Stimulated activated CD8-positive, alpha-beta memory T cell treated with anti-CD3 and anti-CD28 coated beads, Interleukin-7, amount 100 ng/mL, for 1 hour (primary cell): Measurements from ENCODE around the gene CTNND2.
"Not testable (repeated sequence)": the region's sequence is repeated elsewhere in the genome, so short reads cannot be mapped to it uniquely, and the experiment has no call there.

Experiments used
- DNase-seq, 2 donors: peaks; one replicate each; pipeline ENCODE4 v3.0.0-alpha.2; 2020; ENCODE audit warnings: low read depth in 2 of 2

Gene CTNND2

GRCh38 chr5:11467588-11467987, 436.7 kb downstream of the CTNND2 start:
- no peak for DNase-seq

DNA sequence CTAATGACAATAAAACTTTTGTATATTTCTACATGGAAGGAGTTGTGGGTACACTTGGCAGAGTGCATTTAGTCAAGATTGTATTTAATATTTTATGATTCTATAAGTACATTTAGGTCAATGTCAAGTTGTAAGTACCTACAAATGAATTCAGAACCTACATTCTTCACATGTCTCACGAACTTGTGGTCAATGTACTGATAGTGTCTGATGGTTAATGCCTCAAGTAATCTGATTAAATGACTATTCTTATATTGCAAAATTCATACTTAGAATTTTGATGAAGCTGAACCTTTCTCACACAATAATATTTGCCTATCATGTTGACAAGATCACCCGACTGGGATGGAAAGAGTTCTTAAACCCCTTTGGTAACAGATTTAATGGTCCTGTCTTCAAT, 444.5 kb downstream of the CTNND2 start:
- no peak for DNase-seq

DNA sequence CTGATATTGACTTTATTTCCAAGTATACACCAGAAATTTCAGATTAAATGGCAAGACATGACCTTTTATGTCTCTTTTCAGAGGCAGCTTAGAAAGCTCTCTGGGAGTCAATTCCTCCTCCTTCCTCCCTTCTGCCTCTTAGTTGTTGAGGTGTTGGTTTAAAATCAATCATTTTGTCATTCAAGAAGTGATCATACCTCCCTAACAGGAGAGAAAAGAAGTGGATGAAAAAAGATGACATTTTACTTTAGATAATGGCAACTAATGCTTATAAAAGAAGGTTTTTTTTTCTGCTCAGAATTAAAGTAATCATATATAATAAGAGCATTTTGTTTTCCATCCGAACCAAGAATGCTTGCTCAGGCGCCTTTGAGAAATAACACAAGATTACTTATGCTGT, 448.7 kb downstream of the CTNND2 start:
- DNase-seq: no peak

- no peak for DNase-seq
These were observed 451.4 kb downstream of the CTNND2 start for GRCh38 chr5:11452852-11453251.

GRCh38 chr5:11449966-11450365, 454.3 kb downstream of the CTNND2 start:
- no peak for DNase-seq

DNA sequence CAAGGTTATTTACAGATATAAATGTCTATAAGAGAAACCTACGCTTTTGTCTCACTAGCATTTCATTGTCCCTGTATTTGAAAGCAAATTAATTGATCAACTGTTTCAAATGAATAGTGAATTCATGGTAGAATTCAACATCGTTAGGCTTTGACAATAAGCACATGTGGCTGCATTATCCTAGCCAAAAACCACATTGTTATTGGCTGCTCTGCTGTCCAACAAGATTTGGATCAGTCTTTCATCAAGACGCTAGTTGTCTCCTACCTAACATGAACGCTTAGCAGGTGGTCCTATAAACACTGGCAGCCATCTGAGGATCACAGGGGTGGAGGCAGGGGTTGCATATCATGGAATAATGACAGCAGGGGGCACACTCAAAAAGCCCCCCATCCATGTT, 455.0 kb downstream of the CTNND2 start:
- no peak for DNase-seq

GRCh38 chr5:11443831-11444230, 460.4 kb downstream of the CTNND2 start:
- no peak for DNase-seq

- no peak for DNase-seq
These were observed 472.1 kb downstream of the CTNND2 start for GRCh38 chr5:11432116-11432515.

DNA sequence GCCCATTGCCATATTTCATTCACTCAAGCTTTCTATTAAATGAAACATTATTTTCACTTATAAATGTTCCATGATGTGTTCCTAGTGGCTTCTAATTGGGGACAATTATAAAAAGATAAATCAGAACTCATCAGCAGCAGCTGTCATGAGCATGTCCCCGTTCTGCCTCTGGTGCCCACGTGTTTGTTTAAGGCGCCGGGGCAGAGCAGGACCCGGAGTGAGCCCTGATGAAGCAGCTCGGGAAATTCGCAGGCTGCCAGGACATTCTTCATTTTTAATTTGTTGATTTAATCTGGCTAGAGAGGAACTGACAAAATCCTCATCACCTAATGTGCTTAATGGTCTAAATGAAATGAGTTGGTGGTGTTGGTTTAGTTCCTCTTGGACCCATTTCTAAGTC, 475.0 kb downstream of the CTNND2 start:
- no peak for DNase-seq

DNA sequence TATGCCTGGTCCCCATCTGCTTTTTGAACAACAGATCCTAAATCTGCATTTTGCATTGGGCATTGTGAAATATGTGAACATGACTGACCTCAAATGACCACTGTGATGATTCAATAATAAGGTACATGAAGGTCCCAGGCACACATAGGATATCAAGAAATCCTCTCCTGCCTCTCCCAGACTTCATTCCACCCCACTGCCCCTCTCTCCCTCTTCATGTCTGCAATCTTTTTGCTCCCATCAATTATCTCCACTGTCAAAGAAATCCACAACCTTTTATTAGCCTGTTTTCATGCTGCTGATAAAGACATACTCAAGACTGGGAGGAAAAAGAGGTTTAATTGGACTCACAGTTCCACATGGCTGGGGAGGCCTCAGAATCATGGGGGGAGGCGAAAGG, 476.7 kb downstream of the CTNND2 start:
- DNase-seq: no peak

DNA sequence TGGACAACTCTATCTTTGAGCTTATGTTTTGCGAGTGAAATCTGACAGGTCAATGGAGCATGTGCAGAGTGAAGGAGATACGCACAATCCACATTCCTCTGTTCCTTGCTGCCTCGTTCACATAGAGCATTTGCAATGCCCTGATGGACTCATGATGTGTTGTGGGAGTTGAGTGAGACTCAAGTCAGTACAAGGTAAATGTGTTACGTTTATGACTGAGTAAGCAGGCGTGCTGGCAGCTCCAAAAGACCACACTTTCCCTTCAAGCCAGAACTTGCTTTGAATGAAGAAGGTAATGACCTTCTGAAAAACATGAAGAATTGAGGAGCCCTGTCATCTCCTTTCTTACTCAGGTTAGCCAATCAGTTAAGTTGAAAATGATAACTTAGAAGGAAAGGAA, 477.8 kb downstream of the CTNND2 start:
- DNase-seq: no peak

DNA sequence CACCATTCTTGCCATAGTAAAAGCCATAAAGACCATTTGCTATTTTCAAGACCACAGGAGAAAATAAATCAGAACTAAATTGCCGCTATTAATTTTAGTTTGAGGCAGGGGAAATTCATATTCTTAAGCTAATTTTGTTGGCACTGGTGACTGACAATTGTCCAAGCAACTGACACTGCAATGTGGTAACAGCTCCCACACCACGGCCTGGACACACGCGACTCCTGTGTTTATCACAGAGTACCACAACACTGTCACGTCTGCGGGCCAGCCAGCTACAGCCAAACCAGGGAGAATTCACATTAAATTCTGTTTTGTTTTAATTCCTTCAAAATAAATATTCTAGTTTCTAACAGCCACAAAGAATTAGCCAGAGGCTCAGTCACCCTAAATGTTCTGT, 481.9 kb downstream of the CTNND2 start:
- no peak for DNase-seq

- DNase-seq: no peak
These were observed 483.3 kb downstream of the CTNND2 start for GRCh38 chr5:11420969-11421368.

GRCh38 chr5:11415751-11416150, 488.5 kb downstream of the CTNND2 start:
- DNase-seq: no peak

- not testable (repeated sequence) for DNase-seq
These were observed 489.5 kb downstream of the CTNND2 start for GRCh38 chr5:11414732-11415131.

- no peak for DNase-seq
These were observed 492.6 kb downstream of the CTNND2 start for GRCh38 chr5:11411621-11412020.

- DNase-seq: no peak
These were observed 496.6 kb downstream of the CTNND2 start for GRCh38 chr5:11407556-11408145.

- no peak for DNase-seq
These were observed 503.9 kb downstream of the CTNND2 start for GRCh38 chr5:11400316-11400715.

DNA sequence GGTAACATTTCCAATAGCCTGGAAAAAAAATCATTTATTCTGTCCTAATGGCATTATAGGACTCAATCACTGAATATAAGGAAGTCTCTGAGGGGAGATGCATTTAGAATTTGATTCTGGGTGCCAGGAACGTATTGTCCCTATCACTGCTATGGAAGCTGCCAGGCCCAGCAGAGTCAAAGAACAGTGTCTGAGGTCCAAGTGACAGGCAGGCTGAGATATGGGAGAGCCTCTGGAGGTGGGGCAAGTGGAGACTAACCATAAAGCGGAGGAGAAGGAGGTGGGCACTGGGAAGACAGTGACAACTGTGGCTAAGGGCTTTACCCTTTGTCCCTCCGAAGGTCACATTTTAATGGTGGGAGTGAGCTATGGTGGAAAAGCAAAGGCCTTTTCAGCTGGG, 505.5 kb downstream of the CTNND2 start:
- DNase-seq: no peak

DNA sequence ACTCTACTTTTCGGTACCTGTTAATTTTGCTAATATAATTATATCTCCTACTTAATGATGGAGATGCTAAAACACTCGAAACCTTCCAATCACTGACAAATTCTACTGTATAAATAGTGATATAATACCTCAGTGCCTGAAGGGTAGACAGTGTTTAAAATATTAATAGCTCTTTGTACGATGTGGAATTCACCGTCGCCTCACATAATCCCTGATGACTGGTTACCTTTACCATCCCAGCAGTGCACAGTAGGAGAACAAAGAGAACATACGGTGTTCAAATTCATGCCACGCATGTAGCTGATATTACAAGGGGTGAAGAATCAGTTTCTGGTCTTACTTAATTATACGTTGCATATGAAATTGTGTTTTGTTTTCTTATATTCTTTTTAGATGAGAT, 506.7 kb downstream of the CTNND2 start:
- DNase-seq: no peak

- DNase-seq: no peak
These were observed 507.3 kb downstream of the CTNND2 start for GRCh38 chr5:11396917-11397316.

DNA sequence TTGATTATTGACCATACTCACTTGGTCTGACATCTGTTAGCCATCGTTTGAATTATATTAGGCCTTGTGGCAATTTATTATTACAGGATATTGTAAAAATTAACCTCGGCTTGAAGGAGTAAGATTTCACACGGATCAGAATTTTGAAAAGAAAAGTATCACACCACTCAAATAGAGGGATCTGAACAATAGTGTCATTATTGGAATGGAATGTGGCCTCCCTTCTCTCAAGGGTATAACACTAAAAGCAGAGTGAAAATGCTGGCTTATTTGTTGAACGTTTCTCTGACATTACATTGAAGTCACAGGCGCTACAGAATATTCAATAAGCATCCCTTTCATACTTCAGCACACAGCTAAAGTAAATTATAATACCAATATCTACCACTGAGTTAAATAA, 509.3 kb downstream of the CTNND2 start:
- no peak for DNase-seq

DNA sequence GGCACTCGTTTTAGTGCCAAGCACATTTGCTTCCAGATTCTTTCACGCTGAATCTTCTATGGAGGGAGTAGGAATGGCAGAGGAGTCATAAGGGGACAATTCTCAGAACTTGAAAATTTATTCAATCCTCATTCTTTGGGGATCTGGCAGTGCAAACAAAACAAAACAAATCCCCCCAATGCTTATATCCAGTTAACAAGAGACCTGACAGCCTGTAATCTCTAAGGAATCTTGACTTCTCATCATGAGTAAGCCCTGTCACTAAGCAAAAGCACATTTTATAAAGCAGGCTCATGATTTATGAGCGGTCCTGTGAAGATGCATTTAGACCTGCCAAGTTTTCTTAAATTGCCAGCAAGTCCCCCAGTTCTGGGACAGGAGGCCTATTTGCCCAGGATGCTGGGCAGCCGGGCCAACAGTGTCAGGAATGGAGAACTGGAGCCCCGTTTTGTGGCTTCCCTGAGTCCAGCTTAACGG, 513.9 kb downstream of the CTNND2 start:
- DNase-seq: no peak

GRCh38 chr5:11387382-11387781, 516.9 kb downstream of the CTNND2 start:
- no peak for DNase-seq
